ENCODE measurements around the gene POTEJ.
"Not testable (repeated sequence)": the region's sequence is repeated elsewhere in the genome, so short reads cannot be mapped to it uniquely, and the experiment has no call there.

The POTEJ gene

GRCh38 chr2:130611140-130611539, at the start of gene POTEJ:
Gene POTEJ (plus strand): TSS chr2:130611440. CDS start chr2:130611533, 93 bp downstream.
- DNase-seq (ENCODE audit: low spot score), result not testable (repeated sequence)

- not testable (repeated sequence) for DNase-seq (ENCODE audit: low spot score)
Observed at GRCh38 chr2:130566165-130566564, 45.1 kb upstream of the POTEJ start.

- not testable (repeated sequence) for DNase-seq (ENCODE audit: low spot score)
Observed at GRCh38 chr2:130571929-130572328, 39.3 kb upstream of the POTEJ start.

- not testable (repeated sequence) for DNase-seq (ENCODE audit: low spot score)
Observed at GRCh38 chr2:130574230-130574629, 37.0 kb upstream of the POTEJ start.

- DNase-seq (ENCODE audit: low spot score), result not testable (repeated sequence)
Observed at GRCh38 chr2:130576209-130576784, 34.9 kb upstream of the POTEJ start.

GRCh38 chr2:130577559-130577958, 33.7 kb upstream of the POTEJ start:
- not testable (repeated sequence) for DNase-seq (ENCODE audit: low spot score)

GRCh38 chr2:130579121-130579520, 32.1 kb upstream of the POTEJ start:
- DNase-seq (ENCODE audit: low spot score), result not testable (repeated sequence)

GRCh38 chr2:130581491-130581890, 29.7 kb upstream of the POTEJ start:
- DNase-seq (ENCODE audit: low spot score), result not testable (repeated sequence)

- not testable (repeated sequence) for DNase-seq (ENCODE audit: low spot score)
Observed at GRCh38 chr2:130582970-130583369, 28.3 kb upstream of the POTEJ start.

- not testable (repeated sequence) for DNase-seq (ENCODE audit: low spot score)
Observed at GRCh38 chr2:130583582-130583981, 27.7 kb upstream of the POTEJ start.

GRCh38 chr2:130584726-130585125, 26.5 kb upstream of the POTEJ start:
- DNase-seq (ENCODE audit: low spot score), result not testable (repeated sequence)

- DNase-seq (ENCODE audit: low spot score), result not testable (repeated sequence)
Observed at GRCh38 chr2:130588688-130589458, 22.4 kb upstream of the POTEJ start.

GRCh38 chr2:130590170-130590841, 20.9 kb upstream of the POTEJ start:
- DNase-seq (ENCODE audit: low spot score), result not testable (repeated sequence)

GRCh38 chr2:130590842-130591359, 20.3 kb upstream of the POTEJ start:
- DNase-seq (ENCODE audit: low spot score), result not testable (repeated sequence)

GRCh38 chr2:130592791-130593414, 18.3 kb upstream of the POTEJ start:
- not testable (repeated sequence) for DNase-seq (ENCODE audit: low spot score)

GRCh38 chr2:130594011-130594410, 17.2 kb upstream of the POTEJ start:
- not testable (repeated sequence) for DNase-seq (ENCODE audit: low spot score)

- DNase-seq (ENCODE audit: low spot score), result not testable (repeated sequence)
Observed at GRCh38 chr2:130596757-130597156, 14.5 kb upstream of the POTEJ start.

GRCh38 chr2:130597994-130598393, 13.2 kb upstream of the POTEJ start:
- not testable (repeated sequence) for DNase-seq (ENCODE audit: low spot score)

GRCh38 chr2:130598463-130598862, 12.8 kb upstream of the POTEJ start:
- DNase-seq (ENCODE audit: low spot score), result not testable (repeated sequence)

GRCh38 chr2:130599393-130599792, 11.8 kb upstream of the POTEJ start, which contains the start of gene CFC1:
Gene CFC1 (minus strand): TSS chr2:130599575. CDS start chr2:130599287, 288 bp downstream.
- not testable (repeated sequence) for DNase-seq (ENCODE audit: low spot score)

GRCh38 chr2:130599926-130600325, 11.3 kb upstream of the POTEJ start:
- not testable (repeated sequence) for DNase-seq (ENCODE audit: low spot score)

Measured in CD4-positive, alpha-beta T cell treated with Interleukin-6 at 100 ng/mL for 8 hours (primary cell).